Esophagus muscularis mucosa (tissue), 4 donors: Measurements from ENCODE around the gene FBXL19.

Experiments
- EP300 ChIP-seq: sonication (generic); formaldehyde crosslinking; IDR thresholded peaks from one replicate; pipeline ENCODE4 v1.6.1; 2017; ENCODE audit warnings: antibody characterized with exemption
- POLR2A ChIP-seq: fragments of 450-650 bp; IDR thresholded peaks from one replicate; pipeline ENCODE4 v1.6.1; 2017; ENCODE audit warnings: antibody characterized with exemption, moderate library complexity, mild to moderate bottlenecking, low read depth
- POLR2AphosphoS5 ChIP-seq, 2 donors: sonication (generic); formaldehyde crosslinking; IDR thresholded peaks; one replicate each; pipeline ENCODE4 v1.6.1; 2017; ENCODE audit warnings: antibody characterized with exemption in 2 of 2
- TF ChIP-seq, protein P1 (sequence below), 3 experiments: fragments of 200-600 bp in 2 of 3; fragments of 450-650 bp in 1 of 3; sonication (generic) in 2 of 3; IDR thresholded peaks; one replicate each; pipeline ENCODE4 v1.5.1; 2017 to 2019; ENCODE audit warnings: antibody characterized with exemption in 3 of 3, mild to moderate bottlenecking in 2 of 3, moderate library complexity in 1 of 3

DNA sequence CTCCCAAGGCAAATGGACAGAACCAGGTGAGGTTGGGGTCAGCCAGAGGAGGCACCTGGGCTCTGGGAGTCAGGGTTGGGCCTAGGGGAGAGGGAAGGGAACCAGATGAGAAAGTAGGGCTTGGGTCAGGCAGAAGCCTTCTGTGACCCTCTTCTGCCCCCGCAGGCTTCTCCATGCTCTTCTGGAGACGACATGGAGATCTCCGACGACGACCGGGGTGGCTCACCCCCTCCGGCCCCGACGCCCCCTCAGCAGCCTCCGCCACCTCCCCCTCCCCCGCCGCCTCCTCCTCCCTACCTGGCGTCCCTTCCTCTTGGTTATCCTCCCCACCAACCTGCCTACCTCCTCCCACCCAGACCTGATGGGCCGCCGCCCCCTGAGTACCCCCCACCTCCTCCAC lies 42.1 kb downstream of the FBXL19 start:
- TF ChIP-seq, protein P1, sequence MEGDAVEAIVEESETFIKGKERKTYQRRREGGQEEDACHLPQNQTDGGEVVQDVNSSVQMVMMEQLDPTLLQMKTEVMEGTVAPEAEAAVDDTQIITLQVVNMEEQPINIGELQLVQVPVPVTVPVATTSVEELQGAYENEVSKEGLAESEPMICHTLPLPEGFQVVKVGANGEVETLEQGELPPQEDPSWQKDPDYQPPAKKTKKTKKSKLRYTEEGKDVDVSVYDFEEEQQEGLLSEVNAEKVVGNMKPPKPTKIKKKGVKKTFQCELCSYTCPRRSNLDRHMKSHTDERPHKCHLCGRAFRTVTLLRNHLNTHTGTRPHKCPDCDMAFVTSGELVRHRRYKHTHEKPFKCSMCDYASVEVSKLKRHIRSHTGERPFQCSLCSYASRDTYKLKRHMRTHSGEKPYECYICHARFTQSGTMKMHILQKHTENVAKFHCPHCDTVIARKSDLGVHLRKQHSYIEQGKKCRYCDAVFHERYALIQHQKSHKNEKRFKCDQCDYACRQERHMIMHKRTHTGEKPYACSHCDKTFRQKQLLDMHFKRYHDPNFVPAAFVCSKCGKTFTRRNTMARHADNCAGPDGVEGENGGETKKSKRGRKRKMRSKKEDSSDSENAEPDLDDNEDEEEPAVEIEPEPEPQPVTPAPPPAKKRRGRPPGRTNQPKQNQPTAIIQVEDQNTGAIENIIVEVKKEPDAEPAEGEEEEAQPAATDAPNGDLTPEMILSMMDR (IDR thresholded peaks at IDR 0.05), result no peak
- TF ChIP-seq POLR2A (no peak), EP300 (no peak), POLR2AphosphoS5 (IDR thresholded peaks at IDR 0.05) (no peak)
